GM19395 (cell line): ENCODE results near the gene PCSK4.
"Not testable (repeated sequence)": the region's sequence is repeated elsewhere in the genome, so short reads cannot be mapped to it uniquely, and the experiment has no call there.

Experiments used
- ATAC-seq: cut with Tn5 transposase; IDR thresholded peaks from one replicate; pipeline ENCODE4 v1.9.1; 2021; ENCODE audit warnings: mild to moderate bottlenecking, moderate library complexity; ENCODE audit not compliant: unreplicated experiment

The PCSK4 gene

GRCh38 chr19:1522838-1523237 lies 32.7 kb upstream of the PCSK4 start:
- ATAC-seq: no peak

- no peak for ATAC-seq
These were observed 31.9 kb upstream of the PCSK4 start for GRCh38 chr19:1522061-1522460.

- ATAC-seq: no peak
These were observed 31.5 kb upstream of the PCSK4 start for GRCh38 chr19:1521636-1522035.

- ATAC-seq: no peak
These were observed 30.1 kb upstream of the PCSK4 start for GRCh38 chr19:1520203-1520780.

- ATAC-seq: not testable (repeated sequence)
These were observed 29.7 kb upstream of the PCSK4 start for GRCh38 chr19:1519802-1520201.

DNA sequence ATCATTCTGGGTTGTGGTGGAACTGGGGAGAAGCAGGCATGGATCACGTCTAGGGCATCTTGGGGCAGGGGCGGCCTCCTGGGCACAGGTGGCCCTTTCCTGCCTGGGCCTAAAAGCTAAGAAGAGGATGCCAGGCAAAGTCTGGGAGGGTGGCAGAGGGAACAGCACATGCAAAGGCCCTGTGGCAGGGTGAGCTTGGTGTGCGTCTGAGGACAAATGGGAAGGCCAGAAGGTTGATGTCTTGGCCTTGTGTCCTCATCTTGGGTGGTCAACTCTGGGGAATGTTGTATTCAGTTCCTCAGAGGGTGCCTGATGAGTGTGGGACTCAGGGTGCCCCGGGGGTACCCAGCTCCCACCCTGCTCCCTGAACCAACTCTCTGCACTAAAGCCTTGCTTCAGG lies 28.3 kb upstream of the PCSK4 start:
- no peak for ATAC-seq

DNA sequence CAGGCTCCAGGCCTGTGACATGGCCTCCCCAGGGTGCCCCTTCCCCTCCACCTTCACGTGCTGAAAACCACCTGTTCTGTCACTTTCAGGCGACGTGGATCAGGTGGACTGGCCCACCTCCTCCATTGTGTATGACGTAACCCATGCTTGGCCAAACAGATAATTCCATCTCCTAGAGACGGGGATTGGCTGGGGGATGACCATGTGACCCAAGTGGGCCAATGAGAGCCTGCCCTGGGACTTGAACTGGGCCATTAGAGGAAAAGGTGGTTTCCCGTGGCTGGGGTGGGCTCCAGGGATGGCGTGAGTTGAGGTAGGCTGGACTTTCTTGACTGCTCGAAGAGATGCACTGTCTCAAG lies 26.2 kb upstream of the PCSK4 start:
- ATAC-seq: no peak

DNA sequence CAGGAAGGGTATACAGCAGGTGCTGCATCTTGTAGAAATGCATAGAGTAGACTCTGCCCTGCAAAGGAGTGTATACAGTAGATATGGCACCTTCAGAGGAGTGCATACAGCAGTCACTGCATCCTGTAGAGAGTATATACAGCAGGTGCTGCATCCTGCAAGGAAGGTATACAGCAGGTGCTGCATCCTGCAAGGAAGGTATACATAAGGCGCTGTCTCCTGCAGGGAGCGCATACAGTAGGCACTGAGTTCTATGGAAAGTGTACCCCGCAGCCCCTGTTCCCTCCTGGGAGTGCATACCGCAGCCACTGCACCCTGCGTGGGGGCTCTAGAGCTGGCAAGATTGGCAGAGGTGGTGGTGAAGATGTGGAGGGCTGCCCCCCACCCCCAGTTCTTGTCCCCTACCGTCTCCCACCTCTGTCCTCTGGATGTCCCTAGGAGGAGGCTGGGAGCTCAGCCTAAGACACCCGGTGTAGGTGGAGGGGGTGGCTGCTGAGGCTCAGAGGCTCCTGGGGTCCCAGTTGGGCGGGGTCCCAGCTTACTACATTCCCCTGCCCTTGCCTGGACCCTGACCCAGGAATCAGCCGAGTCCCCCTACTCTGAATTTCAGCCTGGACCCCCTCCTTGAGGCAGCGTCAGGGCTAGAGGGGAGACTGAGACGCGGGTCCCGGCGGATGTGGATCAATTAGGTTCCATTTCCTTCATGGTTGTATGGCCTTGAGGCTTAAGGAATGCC lies 25.0 kb upstream of the PCSK4 start:
- no peak for ATAC-seq

DNA sequence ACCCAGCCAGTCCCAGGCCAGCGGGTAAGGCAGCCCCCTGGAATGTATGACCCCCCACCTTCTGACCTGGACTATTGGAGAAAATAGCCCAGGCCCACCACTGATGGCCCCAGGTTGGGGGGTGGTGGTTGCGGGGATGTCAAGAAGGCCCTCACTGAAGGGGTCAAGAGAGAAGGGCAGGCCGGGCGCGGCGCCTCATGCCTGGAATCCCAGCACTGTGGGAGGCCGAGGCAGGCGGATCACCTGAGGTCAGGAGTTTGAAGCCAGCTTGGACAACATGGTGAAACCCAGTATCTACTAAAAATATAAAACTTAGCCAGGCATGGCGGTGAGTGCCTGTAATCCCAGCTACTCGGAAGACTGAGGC lies 24.1 kb upstream of the PCSK4 start:
- no peak for ATAC-seq

- no peak for ATAC-seq
These were observed 23.5 kb upstream of the PCSK4 start for GRCh38 chr19:1513499-1514294.

GRCh38 chr19:1512671-1513498 lies 22.7 kb upstream of the PCSK4 start, which contains the start of gene ADAMTSL5:
Gene ADAMTSL5 (minus strand): TSS chr19:1513019. CDS start chr19:1510943, 2,076 bp downstream.
- no peak for ATAC-seq

- no peak for ATAC-seq
These were observed 21.5 kb upstream of the PCSK4 start for GRCh38 chr19:1511318-1512317.

GRCh38 chr19:1510807-1511206 lies 20.7 kb upstream of the PCSK4 start:
- ATAC-seq: no peak

- no peak for ATAC-seq
These were observed 20.3 kb upstream of the PCSK4 start for GRCh38 chr19:1510442-1510806.

DNA sequence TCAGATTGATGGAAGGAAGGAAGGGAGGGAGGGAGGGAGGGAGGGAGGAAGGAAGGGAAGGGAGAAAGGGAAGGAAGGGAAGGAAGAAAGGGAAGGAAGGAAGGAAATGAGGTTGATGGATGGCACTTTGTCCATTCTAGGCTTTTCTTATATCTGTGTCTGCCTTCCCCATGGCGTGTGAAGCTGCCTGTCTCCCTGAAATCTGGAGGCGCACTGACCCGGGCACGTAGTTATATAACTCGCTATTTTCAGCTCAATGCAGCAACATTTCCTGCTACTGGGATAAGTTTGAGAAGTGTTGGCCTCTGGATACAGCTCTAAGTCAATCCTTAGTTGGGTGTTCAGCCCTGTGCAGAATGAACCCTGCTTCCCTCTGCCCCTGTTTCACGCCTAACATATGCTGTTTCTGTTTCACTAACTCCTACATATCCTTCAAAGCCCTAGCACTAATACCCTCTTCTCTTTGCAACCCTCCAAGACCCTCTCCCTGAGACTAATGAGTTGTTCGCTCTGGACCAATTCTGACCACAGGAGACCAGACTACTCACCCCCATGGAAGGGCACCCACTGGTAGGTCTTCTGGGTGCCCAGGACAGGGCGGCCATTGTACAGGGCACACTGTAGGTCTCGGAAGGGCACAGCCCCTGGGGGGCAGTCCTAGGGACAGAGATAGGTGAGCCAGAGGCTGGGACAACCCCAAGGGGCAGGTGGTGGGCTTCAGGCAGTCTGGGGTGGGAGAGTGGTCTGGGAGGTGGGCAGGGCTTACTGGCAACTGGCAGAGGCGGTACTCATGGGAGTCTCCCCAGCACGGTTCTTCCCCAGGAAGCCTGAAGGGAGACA lies 19.7 kb upstream of the PCSK4 start:
- no peak for ATAC-seq

DNA sequence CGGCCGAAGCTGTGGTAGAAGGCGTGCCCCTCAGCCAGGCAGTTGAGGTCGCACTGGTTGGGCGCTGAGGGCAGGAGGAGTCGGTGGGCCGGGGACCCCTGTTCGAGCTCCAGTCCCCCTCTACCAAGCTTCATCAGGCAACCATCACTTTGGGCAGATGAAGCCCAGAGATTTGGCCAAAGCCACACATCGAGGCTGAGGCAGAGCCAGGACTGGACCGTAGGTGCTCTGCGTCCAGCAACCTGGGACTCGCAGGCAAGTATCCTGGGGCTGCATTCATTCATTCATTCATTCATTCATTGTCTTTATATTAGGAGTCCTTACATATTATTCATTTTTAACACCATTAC lies 18.3 kb upstream of the PCSK4 start:
- no peak for ATAC-seq

DNA sequence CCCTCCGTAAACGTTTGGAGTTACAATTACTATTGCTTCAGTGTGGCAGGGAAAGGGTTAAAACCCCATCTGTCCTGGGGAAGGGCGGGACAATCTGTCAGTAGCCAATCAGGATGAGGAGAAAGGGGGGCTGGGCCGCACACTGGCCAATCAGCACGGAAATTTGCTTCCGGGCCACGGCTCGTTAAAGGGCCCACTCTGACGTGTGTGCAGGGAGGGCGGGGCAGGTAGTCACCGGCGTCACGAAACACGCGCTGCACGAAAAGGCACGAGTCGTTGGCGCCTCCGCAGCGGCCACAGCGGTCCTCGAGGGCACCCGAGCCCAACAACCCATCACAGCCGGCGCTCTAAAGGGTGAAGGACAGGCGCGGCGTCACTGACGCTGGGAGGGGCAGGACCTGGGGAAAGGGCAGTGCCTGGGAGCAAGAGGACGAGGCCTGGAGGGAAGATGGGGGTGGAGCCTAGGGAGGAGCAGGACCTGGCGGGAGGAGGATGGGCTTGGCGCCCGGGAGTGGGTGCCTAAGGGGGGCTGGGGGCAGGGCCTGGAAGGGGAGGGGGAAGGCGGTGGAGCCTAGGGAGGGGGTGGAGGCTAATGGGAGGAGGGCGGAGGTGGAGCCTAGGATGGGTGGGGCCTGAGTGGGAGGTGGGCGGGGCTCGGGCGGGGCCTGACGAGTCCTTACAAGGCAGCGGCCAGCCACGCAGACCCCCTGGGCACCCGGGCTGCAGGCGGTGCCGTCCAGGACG lies 17.8 kb upstream of the PCSK4 start:
- no peak for ATAC-seq

DNA sequence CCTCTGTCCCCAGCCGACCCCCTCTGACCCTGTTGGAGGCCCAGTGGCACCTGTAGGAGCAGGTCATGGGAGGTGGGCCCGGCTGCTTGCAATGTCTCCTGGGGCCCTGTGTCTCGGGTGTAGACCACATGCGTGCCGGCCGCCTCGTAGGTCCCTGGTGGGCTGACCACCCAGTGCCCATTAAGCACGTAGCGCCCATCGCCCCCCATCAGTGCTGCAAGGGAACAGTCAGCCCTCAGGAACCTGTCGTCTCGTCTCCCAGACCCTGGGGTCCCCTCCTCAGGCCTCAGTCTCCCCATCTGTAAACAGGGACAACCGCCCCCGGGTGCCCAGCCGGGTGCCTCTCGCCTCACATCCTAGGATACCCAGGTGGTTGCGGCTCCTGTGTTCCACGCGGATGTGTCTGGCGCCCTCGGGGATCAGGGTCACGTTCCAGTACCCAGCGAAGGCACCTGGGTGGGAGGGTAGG lies 17.1 kb upstream of the PCSK4 start:
- ATAC-seq: no peak
